A673 (cell line): Measurements from ENCODE around the gene INPPL1.

Source experiments
- CTCF ChIP-seq: fragments of 300-800, 200-600 bp; sonication (generic); conservative IDR thresholded peaks from 2 replicates; pipeline ENCODE4 v1.5.1; 2017; ENCODE audit warnings: low read depth, mild to moderate bottlenecking, antibody characterized with exemption, low read length, moderate library complexity, mixed read lengths
- EZH2 ChIP-seq: fragments of 200-600 bp; sonication (generic); IDR thresholded peaks from 2 replicates; pipeline ENCODE4 v1.6.1; 2017; ENCODE audit warnings: borderline replicate concordance, low read depth, mild to moderate bottlenecking, mixed read lengths, antibody characterized with exemption, low read length; ENCODE audit not compliant: poor library complexity, severe bottlenecking

GRCh38 chr11:72243173-72244059 is 18.8 kb downstream of the INPPL1 start:
- TF ChIP-seq CTCF (no peak), EZH2 (peak; percentile 12)
